Measurements from ENCODE around the gene PACSIN2.
"Not testable (repeated sequence)": the region's sequence is repeated elsewhere in the genome, so short reads cannot be mapped to it uniquely, and the experiment has no call there.

Gene PACSIN2

GRCh38 chr22:42992092-42992491, 22.9 kb downstream of the PACSIN2 start:
- no peak for DNase-seq (ENCODE audit: low read depth)

DNA sequence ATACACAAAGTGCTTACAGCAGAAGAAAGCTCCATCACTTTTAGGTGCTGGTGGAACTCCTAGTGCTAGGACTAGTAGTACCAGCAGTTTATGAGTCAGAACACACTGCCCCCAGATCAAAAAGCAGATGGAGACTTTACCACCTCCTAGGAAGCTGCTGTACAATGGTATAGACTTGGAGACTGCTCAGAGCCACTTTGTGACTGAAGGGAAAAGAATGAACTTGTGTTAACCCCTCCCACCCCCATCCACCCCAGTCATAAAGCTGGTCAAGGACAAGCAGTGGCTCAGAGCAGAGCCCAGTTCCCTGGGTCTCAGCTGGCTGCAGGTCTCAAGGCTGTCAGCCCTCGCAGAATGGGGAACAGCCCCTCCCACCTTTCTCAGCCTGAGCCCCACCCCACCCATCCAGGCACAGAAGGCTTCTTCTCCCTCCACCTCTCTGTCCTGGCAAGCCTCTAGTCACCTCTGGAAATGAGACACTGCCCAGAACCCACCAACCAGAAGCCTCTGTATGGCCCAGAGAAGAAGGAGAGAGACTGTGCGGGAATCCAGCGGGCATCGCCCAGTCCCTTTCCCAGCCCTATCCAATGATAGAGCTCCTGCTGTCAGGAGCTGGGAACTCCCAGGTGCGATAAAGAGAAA, 23.8 kb downstream of the PACSIN2 start:
- DNase-seq (ENCODE audit: low read depth), result no peak

DNA sequence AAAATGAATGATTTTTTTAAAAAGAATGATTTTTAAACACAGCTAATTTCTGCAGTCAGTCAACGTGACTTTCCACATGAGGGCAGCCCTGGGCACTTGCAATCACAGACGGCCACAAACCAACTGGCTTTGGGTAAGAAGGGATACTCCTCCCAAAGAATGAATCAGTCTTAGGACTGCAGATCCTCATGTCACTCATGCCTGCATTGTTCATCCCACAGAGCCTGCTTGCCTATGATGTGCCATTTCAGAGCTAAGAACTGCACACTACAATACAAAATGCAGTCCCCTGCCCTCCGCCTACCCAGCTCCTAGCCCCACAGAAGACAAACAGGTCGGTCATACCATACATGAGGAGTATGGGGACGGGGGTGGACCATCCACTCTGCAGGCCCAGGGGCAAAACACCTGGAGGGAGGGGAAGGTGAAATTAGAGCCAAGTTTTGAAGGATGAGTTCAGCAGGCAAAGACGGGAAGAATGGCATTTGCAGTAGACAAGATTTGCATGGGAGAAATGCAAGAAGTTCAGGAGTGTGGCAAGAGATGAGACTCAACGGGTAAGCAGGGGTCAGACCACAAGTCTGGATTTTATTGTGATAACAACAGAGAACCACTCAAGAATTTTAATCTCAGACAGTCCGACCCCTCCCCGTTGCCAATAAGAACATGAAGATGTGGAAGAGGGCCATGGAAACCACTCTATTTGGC, 24.7 kb downstream of the PACSIN2 start:
- peak; percentile 86 for DNase-seq (ENCODE audit: low read depth)

- DNase-seq (ENCODE audit: low read depth), result no peak
Measured at GRCh38 chr22:42986115-42986514, 28.8 kb downstream of the PACSIN2 start.

- no peak for DNase-seq (ENCODE audit: low read depth)
Measured at GRCh38 chr22:42985531-42985905, 29.4 kb downstream of the PACSIN2 start.

DNA sequence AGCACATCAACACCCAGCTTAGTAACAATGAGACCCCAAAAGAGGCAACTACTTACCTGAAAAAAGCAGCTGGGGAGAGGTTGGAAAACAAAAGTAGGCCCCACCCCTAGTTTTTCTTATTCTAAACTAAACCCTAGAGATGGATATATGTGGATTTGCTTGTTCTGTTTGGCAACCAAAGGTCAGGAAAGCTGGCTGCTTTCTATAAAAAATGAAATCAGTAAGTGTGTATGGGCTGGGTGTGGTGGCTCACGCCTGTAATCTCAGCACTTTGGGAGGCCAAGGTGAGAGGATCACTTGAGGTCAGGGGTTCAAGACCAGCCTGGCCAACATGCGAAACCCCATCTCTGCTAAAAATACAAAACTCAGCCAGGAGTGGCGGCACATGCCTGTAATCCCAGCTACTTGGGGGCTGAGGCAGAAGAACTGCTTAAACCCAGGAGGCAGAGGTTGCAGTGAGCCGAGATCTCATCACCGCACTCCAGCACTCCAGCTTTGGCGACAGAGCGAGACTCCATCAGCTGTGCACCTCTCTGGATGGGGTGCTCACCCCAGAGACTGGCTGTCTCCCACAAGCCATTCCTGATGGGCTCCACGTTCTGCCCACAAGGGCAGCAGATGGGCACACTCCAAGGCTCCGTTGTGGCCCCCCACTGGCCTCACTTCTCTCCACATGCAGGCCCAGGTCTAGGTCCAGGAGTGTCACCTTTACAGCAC, 30.0 kb downstream of the PACSIN2 start:
- DNase-seq (ENCODE audit: low read depth), result no peak

GRCh38 chr22:42984397-42984796, 30.6 kb downstream of the PACSIN2 start:
- DNase-seq (ENCODE audit: low read depth), result no peak

DNA sequence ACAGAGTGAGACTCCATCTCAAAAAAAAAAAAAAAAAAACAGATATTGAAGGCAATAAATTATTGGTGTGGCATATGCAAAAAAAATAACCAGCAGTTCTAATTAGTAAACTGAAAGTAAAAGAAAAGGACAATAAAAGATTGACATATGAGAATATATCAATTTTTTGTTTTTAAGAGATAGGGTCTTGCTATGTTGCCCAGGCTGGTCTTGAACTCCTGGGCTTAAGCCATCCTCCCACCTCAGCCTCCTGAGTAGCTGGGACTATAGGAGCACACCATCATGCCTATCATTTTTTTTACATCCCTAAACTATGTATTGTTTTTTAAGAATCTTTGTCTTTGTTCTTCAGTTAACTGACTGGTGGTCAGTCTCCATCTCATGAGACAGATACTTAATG, 31.5 kb downstream of the PACSIN2 start:
- no peak for DNase-seq (ENCODE audit: low read depth)

GRCh38 chr22:42979606-42980005, 35.3 kb downstream of the PACSIN2 start:
- no peak for DNase-seq (ENCODE audit: low read depth)

- DNase-seq (ENCODE audit: low read depth), result peak; percentile 67
Measured at GRCh38 chr22:42978453-42979103, 36.4 kb downstream of the PACSIN2 start.

- no peak for DNase-seq (ENCODE audit: low read depth)
Measured at GRCh38 chr22:42977569-42977968, 37.4 kb downstream of the PACSIN2 start.

DNA sequence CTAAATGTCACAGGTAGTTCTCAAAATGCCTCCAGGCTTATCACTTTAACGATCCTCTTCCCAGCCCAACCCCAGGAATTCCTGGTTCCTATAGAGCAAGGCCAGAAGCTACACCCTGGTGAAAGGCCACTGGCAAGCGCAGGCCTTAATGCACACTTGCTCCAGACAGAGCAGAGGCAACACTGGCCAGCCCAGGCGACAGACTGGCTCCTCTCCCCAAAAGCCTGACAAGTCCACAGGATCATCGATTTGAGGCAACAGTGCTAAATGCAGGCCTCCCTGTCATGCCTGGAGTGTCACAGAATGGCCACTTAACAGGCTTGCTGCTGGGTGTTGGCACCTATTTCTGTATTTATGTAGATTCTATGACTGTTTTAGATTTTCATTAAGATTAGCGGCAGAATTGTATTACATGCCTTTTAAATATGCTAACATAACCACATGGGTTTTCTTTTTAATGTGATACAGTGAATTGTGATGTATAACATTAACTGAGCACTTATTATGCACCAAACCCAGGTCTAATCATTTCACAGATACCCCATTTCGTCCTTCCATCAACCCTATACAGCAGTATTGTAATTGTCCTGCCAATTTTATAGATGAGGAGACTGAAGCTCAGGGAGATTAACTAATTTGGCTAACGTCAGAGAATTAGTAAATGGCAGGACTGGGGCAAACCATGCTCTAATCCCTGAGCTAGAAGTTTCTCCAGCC, 38.6 kb downstream of the PACSIN2 start:
- no peak for DNase-seq (ENCODE audit: low read depth)

DNA sequence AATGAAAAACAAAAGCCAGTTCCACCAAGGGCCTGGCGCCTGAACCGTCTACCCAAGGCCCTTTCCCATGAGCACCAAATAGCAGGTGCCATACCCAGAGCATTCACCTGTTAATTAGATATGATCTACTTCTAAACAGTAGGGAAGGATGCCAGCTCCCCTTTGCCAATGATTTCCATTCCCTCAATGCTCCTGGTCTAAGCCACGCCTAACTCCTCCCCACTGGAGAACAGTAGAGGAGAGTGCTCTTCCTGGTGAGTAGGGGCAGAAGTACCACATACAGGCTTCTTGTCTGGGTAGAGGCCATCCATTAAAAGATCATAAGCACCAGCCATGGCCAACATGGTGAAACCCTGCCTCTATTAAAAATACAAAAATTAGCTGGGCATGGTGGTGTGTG, 40.7 kb downstream of the PACSIN2 start:
- no peak for DNase-seq (ENCODE audit: low read depth)

- no peak for DNase-seq (ENCODE audit: low read depth)
Measured at GRCh38 chr22:42973536-42973881, 41.4 kb downstream of the PACSIN2 start.

DNA sequence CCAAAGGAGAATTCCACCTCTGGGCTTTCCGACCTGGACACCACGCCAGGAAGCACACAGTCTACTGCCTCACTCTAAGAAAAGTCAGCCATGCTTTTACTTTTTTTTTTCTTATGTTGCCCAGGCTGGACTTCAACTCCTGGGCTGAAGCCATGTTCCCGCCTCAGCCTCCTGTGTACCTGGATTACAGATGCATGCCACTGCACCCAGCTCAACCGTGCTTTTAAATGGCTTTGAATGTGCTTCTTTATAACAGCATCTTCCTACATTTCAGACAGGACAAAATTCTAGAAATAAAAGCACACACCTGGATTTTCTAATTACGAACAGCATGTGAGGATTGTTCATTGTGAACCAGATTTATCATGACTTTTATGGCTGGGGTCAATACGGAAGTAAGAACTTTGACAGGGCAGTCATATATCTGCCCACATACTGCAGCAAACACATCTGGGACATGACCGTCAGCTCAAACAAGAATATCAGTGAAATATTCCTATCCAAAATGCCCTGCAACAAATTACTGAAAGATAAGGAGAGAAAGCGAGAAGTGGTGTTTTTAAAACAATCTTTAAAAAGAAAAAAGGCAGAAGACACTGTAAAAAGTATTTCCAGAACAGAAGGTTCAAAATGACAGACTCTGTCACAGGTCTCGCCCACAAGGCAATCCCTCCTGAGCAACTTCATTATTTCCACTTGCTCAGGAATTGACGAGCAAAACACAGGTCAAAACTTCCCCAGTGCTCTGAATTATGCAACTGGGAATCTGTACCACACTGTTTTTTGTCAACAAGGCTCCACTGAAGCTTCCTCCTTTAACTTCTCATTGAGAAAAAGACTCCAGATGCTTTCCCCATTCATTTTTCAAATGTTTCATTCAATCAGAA, 42.1 kb downstream of the PACSIN2 start:
- DNase-seq (ENCODE audit: low read depth), result no peak

DNA sequence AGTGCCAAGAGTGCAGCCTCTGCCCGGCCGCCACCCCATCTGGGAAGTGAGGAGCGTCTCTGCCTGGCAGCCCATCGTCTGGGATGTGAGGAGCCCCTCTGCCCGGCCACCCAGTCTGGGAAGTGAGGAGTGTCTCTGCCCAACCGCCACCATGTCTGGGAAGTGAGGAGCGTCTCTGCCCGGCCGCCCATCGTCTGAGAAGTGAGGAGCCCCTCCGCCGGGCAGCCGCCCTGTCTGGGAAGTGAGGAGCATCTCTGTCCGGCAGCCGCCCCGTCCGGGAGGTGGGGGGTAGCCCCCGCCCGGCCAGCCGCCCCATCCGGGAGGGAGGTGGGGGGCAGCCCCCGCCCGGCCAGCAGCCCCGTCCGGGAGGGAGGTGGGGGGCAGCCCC, 43.5 kb downstream of the PACSIN2 start:
- not testable (repeated sequence) for DNase-seq (ENCODE audit: low read depth)

DNA sequence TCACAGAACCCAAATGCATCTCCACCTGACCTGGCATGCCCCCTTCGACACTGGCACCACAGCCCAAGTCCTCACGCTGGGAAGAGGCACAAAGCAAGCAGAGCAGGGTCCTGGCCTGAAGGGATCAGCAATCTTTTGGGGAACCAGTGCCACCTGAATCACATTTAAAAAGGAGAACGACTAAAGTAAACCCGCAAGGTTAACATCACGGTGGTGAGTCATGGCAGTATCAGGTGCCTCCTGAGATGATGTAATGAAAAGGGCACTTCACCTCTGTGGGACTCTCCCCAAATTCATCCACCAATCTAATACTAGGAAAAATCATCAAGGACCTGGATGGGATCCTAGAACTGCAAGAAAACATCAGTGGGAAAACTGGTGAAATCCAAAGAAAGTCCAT, 44.9 kb downstream of the PACSIN2 start:
- no peak for DNase-seq (ENCODE audit: low read depth)

GRCh38 chr22:42969348-42969975, 45.5 kb downstream of the PACSIN2 start:
- DNase-seq (ENCODE audit: low read depth), result peak; percentile 77

DNA sequence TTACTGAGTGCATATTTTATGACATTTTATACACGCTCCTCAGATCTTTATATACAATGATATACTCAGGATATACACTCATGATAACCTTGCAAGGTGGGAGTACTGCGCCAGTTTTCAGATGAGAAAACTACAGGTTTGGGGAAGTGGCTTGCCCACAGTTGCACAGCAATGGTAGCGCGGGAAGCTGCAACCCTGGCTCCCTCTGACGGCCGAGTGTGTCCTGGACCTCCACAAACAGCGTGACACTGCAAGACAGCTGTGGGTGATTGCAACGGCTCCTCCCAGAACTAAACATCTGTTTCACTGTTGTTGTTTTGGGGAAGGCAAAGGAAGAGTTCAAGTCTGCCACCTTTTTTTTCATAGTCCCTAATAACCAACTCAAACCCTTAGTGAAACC, 47.0 kb downstream of the PACSIN2 start:
- peak; percentile 63 for DNase-seq (ENCODE audit: low read depth)

DNA sequence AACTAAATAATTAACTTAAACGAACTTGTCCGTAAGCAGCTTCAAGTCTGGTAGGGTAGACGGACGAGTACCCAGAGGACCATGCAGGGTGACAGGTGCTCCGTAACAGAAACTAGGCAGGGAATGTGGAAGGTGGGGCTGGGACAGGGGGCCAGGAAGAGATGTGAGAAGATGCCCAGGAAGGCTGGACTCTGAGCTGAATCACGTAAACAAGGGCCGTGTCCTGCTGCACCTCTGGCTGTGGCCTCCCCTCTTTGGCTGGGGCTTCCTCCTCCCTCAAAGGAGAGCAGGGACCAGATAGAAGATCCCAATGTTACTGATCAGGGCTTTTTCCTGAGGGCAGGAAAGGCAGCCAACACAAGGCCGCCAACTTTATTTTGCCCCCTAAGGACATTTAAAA, 47.9 kb downstream of the PACSIN2 start:
- no peak for DNase-seq (ENCODE audit: low read depth)

DNA sequence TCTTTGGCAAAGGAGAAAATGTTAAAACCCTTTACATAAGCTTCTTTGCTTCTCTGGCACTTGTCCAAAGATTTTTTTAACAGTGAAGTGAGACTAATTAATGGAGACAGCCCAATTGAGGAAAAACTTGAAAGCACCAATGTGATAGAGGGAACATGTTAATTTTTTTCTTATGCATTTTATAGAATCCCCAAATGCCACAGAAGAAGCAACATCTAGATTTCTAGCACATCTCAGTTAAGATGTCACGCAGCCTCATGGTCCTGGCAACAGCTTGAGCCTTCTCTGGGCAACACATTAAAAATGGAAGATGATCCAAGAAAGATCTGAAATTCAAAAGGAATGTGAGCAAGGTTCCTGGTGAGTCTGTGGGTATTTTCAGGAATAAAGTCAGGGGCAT, 48.5 kb downstream of the PACSIN2 start:
- no peak for DNase-seq (ENCODE audit: low read depth)
